Measurements from ENCODE around the gene APPL2.
"Not testable (repeated sequence)": the region's sequence is repeated elsewhere in the genome, so short reads cannot be mapped to it uniquely, and the experiment has no call there.

Gene APPL2

DNA sequence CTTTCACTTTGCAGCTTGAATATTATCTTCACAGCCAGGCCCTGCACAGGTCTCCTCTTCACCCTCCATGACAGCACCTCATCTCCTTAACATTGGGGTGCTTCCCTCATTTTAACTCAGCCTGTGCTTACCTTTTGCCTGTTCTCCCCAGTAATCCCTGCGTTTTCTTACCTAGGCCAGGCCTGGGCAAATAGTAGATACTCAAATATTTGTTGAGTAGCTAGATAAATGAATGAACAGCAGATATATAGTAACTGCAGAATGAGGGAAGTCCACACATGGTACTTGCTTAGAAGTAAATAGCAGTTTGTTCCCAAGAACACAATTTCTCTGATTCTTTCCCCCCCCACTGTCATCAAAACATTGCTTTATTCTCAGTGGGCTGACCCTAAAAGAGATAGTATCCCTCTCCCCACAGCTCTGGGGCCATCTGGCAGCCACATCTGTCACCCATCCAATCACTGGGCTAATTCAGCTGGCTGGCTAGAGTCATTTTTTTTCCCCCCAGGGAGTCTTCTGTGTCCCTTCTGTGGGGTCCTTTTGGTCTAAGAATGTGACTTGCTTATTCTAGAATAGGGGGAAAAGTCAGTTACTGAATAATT lies 43.2 kb downstream of the APPL2 start:
- H3K4me1 ChIP-seq (ENCODE audit: control insufficient read depth, insufficient read depth, low read length), result no peaks in the 10 kb centered on the region
- no peaks in the 10 kb centered on the region for H3K9me3 ChIP-seq (ENCODE audit: control insufficient read depth, insufficient read depth, low read depth, low read length)
- no peak overlapping the region for H3K4me3 ChIP-seq (ENCODE audit: low read depth, low read length)
- no peak overlapping the region for H3K27ac ChIP-seq (ENCODE audit: low read depth, low read length)
- no peaks in the 10 kb centered on the region for H3K27me3 ChIP-seq (ENCODE audit: control insufficient read depth, insufficient read depth, low read length)
- no peak overlapping the region for H3K9ac ChIP-seq (ENCODE audit: low read length)
- peaks cover 75% of the 10 kb centered on the region for H3K36me3 ChIP-seq (ENCODE audit: control insufficient read depth, insufficient read depth, low read length)

DNA sequence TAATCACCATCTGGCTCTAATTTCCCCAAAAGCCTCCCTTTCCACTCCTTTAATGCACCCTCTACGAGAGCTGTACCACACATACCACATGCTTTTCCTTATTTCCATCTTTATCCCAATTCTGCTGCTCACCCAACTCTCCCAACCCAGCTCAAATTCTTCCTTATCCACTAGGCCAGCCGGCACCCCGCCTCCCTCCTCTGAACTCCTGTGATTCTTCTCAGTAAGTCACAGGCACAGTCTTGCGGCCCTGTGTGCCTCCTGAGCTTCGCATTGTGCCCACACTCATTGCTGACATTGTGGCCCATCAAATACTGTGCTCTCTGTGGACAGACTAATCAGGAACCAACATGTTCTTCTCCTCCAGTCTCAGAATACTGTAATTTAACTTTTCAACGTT lies 45.4 kb downstream of the APPL2 start:
- H3K9me3 ChIP-seq (ENCODE audit: control insufficient read depth, insufficient read depth, low read depth, low read length), result no peaks in the 10 kb centered on the region
- H3K36me3 ChIP-seq (ENCODE audit: control insufficient read depth, insufficient read depth, low read length), result peaks cover 81% of the 10 kb centered on the region
- no peak overlapping the region for H3K9ac ChIP-seq (ENCODE audit: low read length)
- no peak overlapping the region for H3K4me3 ChIP-seq (ENCODE audit: low read depth, low read length)
- H3K4me1 ChIP-seq (ENCODE audit: control insufficient read depth, insufficient read depth, low read length), result no peaks in the 10 kb centered on the region
- H3K27me3 ChIP-seq (ENCODE audit: control insufficient read depth, insufficient read depth, low read length), result no peaks in the 10 kb centered on the region
- H3K27ac ChIP-seq (ENCODE audit: low read depth, low read length), result no peak overlapping the region

DNA sequence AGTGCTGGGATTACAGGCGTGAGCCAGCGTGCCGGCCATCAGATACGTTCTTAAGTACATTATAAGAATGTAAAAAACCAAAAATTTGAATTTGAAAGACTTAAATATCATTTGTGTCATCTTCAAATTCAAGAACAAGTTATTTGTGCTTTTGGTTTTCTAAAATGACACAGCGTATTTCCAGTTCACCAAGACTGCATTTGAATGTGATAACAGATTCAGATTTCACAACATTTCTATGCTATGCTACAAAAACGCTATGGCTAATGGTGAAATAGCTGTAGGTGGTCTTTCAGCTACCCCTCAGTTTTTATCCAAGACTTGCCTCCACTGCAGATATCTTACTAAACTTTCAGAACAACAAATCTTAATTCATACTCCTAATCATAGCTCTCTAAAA lies 46.7 kb downstream of the APPL2 start:
- Histone ChIP-seq H3K36me3 (ENCODE audit: control insufficient read depth, insufficient read depth, low read length) (peaks cover 83% of the 10 kb centered on the region), H3K9ac (ENCODE audit: low read length) (no peak overlapping the region), H3K9me3 (ENCODE audit: control insufficient read depth, insufficient read depth, low read depth, low read length) (no peaks in the 10 kb centered on the region), H3K27me3 (ENCODE audit: control insufficient read depth, insufficient read depth, low read length) (no peaks in the 10 kb centered on the region), H3K27ac (ENCODE audit: low read depth, low read length) (no peak overlapping the region), H3K4me3 (ENCODE audit: low read depth, low read length) (no peak overlapping the region), H3K4me1 (ENCODE audit: control insufficient read depth, insufficient read depth, low read length) (no peaks in the 10 kb centered on the region)

DNA sequence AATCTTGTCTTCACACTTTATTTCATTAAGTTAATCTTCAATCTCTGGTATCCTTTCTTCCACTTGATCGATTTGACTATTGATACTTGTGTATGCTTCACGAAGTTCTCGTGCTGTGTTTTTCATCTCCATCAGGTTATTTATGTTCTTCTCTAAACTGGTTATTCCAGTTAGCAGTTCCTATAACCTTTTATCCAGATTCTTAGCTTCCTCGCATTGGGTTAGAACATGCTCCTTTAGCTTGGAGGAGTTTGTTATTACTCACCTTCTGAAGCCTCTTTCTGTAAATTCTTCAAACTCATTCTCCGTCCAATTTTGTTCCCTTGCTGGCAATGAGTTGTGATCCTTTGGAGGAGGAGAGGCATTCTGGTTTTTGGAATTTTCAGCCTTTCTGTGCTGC lies 52.0 kb downstream of the APPL2 start:
- peaks cover 46% of the 10 kb centered on the region for H3K36me3 ChIP-seq (ENCODE audit: control insufficient read depth, insufficient read depth, low read length)
- H3K4me3 ChIP-seq (ENCODE audit: low read depth, low read length); H3K4me1 ChIP-seq (ENCODE audit: control insufficient read depth, insufficient read depth, low read length); H3K9me3 ChIP-seq (ENCODE audit: control insufficient read depth, insufficient read depth, low read depth, low read length); H3K27ac ChIP-seq (ENCODE audit: low read depth, low read length); H3K9ac ChIP-seq (ENCODE audit: low read length); H3K27me3 ChIP-seq (ENCODE audit: control insufficient read depth, insufficient read depth, low read length): not testable (repeated sequence)

DNA sequence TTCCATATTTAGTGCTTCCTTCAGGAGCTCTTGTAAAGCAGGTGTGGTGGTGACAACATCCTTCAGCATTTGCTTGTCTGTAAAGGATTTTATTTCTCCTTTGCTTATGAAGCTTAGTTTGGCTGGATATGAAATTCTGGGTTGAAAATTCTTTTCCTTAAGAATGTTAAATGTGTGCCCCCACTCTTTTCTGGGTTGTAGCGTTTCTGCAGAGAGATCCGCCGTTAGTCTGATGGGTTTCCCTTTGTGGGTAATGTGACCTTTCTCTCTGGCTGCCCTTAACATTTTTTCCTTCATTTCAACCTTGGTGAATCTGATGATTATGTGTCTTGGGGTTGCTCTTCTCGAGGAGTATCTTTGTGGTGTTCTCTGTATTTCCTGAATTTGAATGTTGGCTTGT lies 52.6 kb downstream of the APPL2 start:
- not testable (repeated sequence) for H3K4me1 ChIP-seq (ENCODE audit: control insufficient read depth, insufficient read depth, low read length); H3K27me3 ChIP-seq (ENCODE audit: control insufficient read depth, insufficient read depth, low read length); H3K4me3 ChIP-seq (ENCODE audit: low read depth, low read length); H3K9me3 ChIP-seq (ENCODE audit: control insufficient read depth, insufficient read depth, low read depth, low read length); H3K9ac ChIP-seq (ENCODE audit: low read length); H3K27ac ChIP-seq (ENCODE audit: low read depth, low read length)
- H3K36me3 ChIP-seq (ENCODE audit: control insufficient read depth, insufficient read depth, low read length), result peaks cover 48% of the 10 kb centered on the region

DNA sequence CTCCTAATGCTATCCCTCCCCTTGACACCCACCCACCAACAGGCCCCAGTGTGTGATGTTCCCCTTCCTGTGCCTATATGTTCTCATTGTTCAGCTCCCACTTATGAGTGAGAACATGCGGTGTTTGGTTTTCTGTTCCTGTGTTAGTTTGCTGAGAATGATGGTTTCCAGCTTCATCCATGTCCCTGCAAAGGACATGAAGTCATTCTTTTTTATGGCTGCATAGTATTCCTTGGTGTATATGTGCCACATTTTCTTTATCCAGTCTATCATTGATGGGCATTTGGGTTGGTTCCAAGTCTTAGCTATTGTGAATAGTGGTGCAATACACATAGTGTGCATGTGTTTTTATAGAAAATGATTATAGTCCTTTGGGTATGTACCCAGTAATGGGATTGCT lies 56.9 kb downstream of the APPL2 start:
- not testable (repeated sequence) for H3K4me3 ChIP-seq (ENCODE audit: low read depth, low read length); H3K4me1 ChIP-seq (ENCODE audit: control insufficient read depth, insufficient read depth, low read length); H3K27ac ChIP-seq (ENCODE audit: low read depth, low read length); H3K9ac ChIP-seq (ENCODE audit: low read length); H3K9me3 ChIP-seq (ENCODE audit: control insufficient read depth, insufficient read depth, low read depth, low read length); H3K27me3 ChIP-seq (ENCODE audit: control insufficient read depth, insufficient read depth, low read length)
- peaks cover 37% of the 10 kb centered on the region for H3K36me3 ChIP-seq (ENCODE audit: control insufficient read depth, insufficient read depth, low read length)

DNA sequence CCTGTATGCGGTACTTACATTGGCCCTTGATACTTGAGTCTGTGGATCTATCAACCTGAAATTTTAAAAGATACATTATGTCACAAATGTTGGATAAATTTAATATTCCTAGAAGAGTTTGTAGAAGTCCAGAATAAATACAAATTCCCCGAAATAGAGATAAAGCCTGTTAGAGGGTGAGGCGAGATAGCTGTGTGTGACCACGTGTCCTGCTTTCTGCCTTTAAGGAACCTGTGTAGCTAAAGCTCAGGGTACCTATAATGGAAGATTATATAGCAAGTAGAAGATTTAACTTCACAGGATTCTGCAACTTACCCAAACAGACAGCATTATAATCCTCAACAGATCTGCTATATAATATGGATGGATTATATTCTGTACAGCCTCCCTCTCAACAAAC lies 58.8 kb downstream of the APPL2 start:
- Histone ChIP-seq H3K27ac (ENCODE audit: low read depth, low read length) (no peak overlapping the region), H3K4me1 (ENCODE audit: control insufficient read depth, insufficient read depth, low read length) (no peaks in the 10 kb centered on the region), H3K4me3 (ENCODE audit: low read depth, low read length) (no peak overlapping the region), H3K9me3 (ENCODE audit: control insufficient read depth, insufficient read depth, low read depth, low read length) (no peaks in the 10 kb centered on the region), H3K27me3 (ENCODE audit: control insufficient read depth, insufficient read depth, low read length) (no peaks in the 10 kb centered on the region), H3K9ac (ENCODE audit: low read length) (no peak overlapping the region), H3K36me3 (ENCODE audit: control insufficient read depth, insufficient read depth, low read length) (peaks cover 50% of the 10 kb centered on the region)

DNA sequence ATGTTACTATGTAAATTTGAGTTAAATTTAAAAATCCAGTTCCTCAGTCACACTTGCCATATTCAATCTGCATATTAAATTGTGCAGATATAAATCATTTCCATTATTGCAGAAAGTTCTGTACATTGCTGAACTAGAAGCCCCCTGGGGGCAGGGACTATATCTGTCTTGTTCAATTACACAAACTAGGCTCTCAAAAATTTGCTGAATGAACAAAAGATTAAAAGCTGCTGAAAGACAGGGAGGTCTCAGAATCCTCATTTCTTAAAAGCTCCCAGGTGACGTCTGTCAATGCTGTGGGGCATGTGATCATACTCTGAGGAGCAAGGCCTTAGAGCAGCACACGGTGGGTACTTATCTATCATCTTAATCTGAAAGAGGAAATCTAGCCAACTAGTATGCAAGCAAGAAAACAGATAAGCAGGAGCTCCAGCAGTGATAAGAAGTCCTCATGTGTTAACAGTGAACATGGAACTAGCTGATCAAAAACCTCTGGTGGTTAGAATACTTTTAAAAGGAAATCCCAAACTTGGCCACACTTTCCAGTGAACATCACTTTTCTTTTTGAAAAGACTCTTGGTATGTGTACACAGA lies 60.5 kb downstream of the APPL2 start:
- Histone ChIP-seq H3K4me1 (ENCODE audit: control insufficient read depth, insufficient read depth, low read length) (no peaks in the 10 kb centered on the region), H3K36me3 (ENCODE audit: control insufficient read depth, insufficient read depth, low read length) (peaks cover 67% of the 10 kb centered on the region), H3K27ac (ENCODE audit: low read depth, low read length) (no peak overlapping the region), H3K27me3 (ENCODE audit: control insufficient read depth, insufficient read depth, low read length) (no peaks in the 10 kb centered on the region), H3K4me3 (ENCODE audit: low read depth, low read length) (no peak overlapping the region), H3K9ac (ENCODE audit: low read length) (no peak overlapping the region), H3K9me3 (ENCODE audit: control insufficient read depth, insufficient read depth, low read depth, low read length) (no peaks in the 10 kb centered on the region)

DNA sequence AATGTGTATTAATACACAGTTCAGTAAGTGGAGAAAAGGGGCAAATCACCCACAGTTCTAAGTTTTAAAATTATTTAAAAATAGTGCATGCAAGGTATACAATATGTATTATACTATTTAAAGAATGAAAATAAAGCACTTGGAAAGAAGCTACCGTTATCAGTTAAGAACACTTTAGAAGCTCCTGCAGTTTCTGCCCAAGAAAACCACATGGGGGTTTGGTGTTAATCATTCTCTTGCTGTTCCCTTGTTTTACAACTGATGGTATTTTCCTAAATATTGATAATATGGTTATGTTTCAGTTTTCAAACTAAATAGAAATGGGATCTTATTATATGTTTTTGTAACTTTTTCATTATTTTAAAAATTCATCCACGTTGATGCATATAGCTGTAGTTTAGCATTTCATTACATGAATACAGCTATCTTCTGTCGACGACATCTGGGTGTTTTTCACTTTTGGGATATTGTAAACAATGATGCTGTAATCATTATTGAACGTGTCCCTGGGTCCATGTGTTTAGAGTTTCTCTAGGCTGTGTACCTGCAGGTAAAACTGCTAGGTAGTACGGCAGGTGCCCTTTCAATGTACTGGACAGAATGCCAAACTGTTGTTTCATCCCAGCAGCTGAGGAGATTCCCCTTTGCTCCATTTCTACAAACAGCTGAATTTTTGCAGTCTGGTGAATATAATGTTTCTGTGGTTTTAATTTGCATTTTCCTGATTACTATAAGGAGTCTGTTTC lies 64.1 kb downstream of the APPL2 start:
- Histone ChIP-seq H3K9me3 (ENCODE audit: control insufficient read depth, insufficient read depth, low read depth, low read length) (no peaks in the 10 kb centered on the region), H3K27ac (ENCODE audit: low read depth, low read length) (no peak overlapping the region), H3K4me3 (ENCODE audit: low read depth, low read length) (no peak overlapping the region), H3K9ac (ENCODE audit: low read length) (no peak overlapping the region), H3K27me3 (ENCODE audit: control insufficient read depth, insufficient read depth, low read length) (no peaks in the 10 kb centered on the region), H3K4me1 (ENCODE audit: control insufficient read depth, insufficient read depth, low read length) (no peaks in the 10 kb centered on the region), H3K36me3 (ENCODE audit: control insufficient read depth, insufficient read depth, low read length) (peaks cover 84% of the 10 kb centered on the region)

DNA sequence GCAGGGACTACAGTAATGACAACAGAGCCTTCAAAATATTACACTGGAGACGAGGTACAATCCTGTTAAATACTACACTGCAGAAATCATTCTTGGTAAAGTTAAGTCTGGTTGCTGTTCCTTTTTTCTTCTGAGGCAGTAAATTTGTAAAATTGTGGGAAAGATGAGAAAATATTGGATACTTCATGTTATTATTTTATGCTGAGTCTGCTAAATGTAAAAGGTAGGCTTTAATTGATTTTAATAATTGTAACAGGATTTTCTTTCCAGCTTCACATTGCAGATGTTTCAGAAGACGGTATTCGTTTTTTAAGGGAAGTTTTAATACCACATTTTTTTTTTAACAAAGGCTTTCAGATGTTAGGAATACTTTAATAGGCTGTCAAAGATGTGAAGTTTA lies 65.8 kb downstream of the APPL2 start:
- no peak overlapping the region for H3K27ac ChIP-seq (ENCODE audit: low read depth, low read length)
- H3K36me3 ChIP-seq (ENCODE audit: control insufficient read depth, insufficient read depth, low read length), result peaks cover 85% of the 10 kb centered on the region
- no peaks in the 10 kb centered on the region for H3K27me3 ChIP-seq (ENCODE audit: control insufficient read depth, insufficient read depth, low read length)

DNA sequence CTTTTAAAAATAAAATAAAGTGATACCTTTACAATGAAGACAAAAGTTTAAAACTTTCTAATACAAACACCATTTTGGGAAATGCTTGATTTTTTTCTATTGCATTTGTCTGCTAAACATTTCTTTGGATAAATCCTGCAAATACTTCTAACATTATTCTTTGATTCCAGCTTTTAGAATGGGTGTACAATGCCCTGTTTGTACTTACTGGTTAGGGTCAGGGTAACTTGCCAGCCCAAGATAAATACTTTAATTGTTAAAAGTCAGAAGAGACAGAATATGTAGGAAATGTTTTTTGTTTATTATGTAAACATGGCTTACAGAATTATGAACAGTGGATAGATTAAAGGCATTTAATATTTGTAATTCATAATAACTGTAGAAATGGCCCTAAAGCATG lies 68.0 kb downstream of the APPL2 start:
- Histone ChIP-seq H3K4me3 (ENCODE audit: low read depth, low read length) (no peak overlapping the region), H3K9me3 (ENCODE audit: control insufficient read depth, insufficient read depth, low read depth, low read length) (no peaks in the 10 kb centered on the region), H3K36me3 (ENCODE audit: control insufficient read depth, insufficient read depth, low read length) (peaks cover 90% of the 10 kb centered on the region)

More for the DNA sequence above, 65.8 kb downstream of the APPL2 start:
- H3K9me3 ChIP-seq (ENCODE audit: control insufficient read depth, insufficient read depth, low read depth, low read length), result no peaks in the 10 kb centered on the region
- no peak overlapping the region for H3K9ac ChIP-seq (ENCODE audit: low read length)
- no peak overlapping the region for H3K4me3 ChIP-seq (ENCODE audit: low read depth, low read length)
- H3K4me1 ChIP-seq (ENCODE audit: control insufficient read depth, insufficient read depth, low read length), result no peaks in the 10 kb centered on the region

More for the DNA sequence above, 68.0 kb downstream of the APPL2 start:
- no peaks in the 10 kb centered on the region for H3K27me3 ChIP-seq (ENCODE audit: control insufficient read depth, insufficient read depth, low read length)
- H3K9ac ChIP-seq (ENCODE audit: low read length), result no peak overlapping the region
- no peaks in the 10 kb centered on the region for H3K4me1 ChIP-seq (ENCODE audit: control insufficient read depth, insufficient read depth, low read length)
- H3K27ac ChIP-seq (ENCODE audit: low read depth, low read length), result no peak overlapping the region
